T-cell (primary cell): Measurements from ENCODE around the gene ACTA2. TPM values are rescaled to one million over a fixed set of nuclear protein-coding genes. Genes with fewer than 3 reads are reported as not detected.

Experiments
- total RNA-seq, 35 experiments: library from RNA in 6 of 35; stranded (reverse) in 6 of 35; fragments of 120-200 nt in 1 of 35; gene quantifications; one replicate each; pipeline versions ENCODE4 v1.2.1 to v1.2.4 and lab custom pipeline; 2013 to 2026

Gene ACTA2
- total RNA-seq, 5 donors from 2014 or later (not counting 1 experiment from before 2014, with no cell fraction given), result 4.0 to 7.8 (median 5.3) TPM

Other genes starting within 250 kb of the ACTA2 start
- not detected for gene LIPK, start 246.5 kb downstream of the ACTA2 start, total RNA-seq
- not detected for gene LIPN, start 192.8 kb downstream of the ACTA2 start, total RNA-seq
- not detected for gene LIPM, start 150.0 kb downstream of the ACTA2 start, total RNA-seq
- gene ANKRD22, start 100.9 kb downstream of the ACTA2 start, total RNA-seq, result not detected
- gene STAMBPL1, start 72.5 kb downstream of the ACTA2 start, total RNA-seq, result 10 to 100 TPM; 27.5 to 37.8 (median 34.5) TPM
- gene FAS, start 38.0 kb upstream of the ACTA2 start, total RNA-seq, result 10 to 100 TPM; 18.4 to 32.6 (median 28.0) TPM